Measurements from ENCODE around the gene METTL6.
"Not testable (repeated sequence)": the region's sequence is repeated elsewhere in the genome, so short reads cannot be mapped to it uniquely, and the experiment has no call there.

- not testable (repeated sequence) for TF ChIP-seq EZH2phosphoT487 (IDR thresholded peaks at IDR 0.05; ENCODE audit: borderline replicate concordance, low read length); CTCF (IDR thresholded peaks at IDR 0.05; ENCODE audit: low read depth, low read length, poor library complexity, severe bottlenecking)
Measured at GRCh38 chr3:15386654-15386955, 40.7 kb downstream of the METTL6 start.
